ENCODE results near the gene CTDSPL.

The CTDSPL gene

GRCh38 chr3:37920156-37920699 lies 58.5 kb downstream of the CTDSPL start:
- no peak for DNase-seq

- no peak for DNase-seq
Observed at GRCh38 chr3:37921025-37921424, 59.3 kb downstream of the CTDSPL start.

GRCh38 chr3:37922721-37923568 lies 61.3 kb downstream of the CTDSPL start:
- no peak for DNase-seq

GRCh38 chr3:37923569-37924040 lies 61.9 kb downstream of the CTDSPL start:
- DNase-seq = no peak

- DNase-seq = no peak
Observed at GRCh38 chr3:37924453-37924852, 62.8 kb downstream of the CTDSPL start.

- DNase-seq = no peak
Observed at GRCh38 chr3:37925157-37925556, 63.5 kb downstream of the CTDSPL start.

- DNase-seq = no peak
Observed at GRCh38 chr3:37926611-37927010, 64.9 kb downstream of the CTDSPL start.

GRCh38 chr3:37930495-37930894 lies 68.8 kb downstream of the CTDSPL start:
- DNase-seq = no peak

- DNase-seq = no peak
Observed at GRCh38 chr3:37932505-37932904, 70.8 kb downstream of the CTDSPL start.

GRCh38 chr3:37934631-37935289 lies 73.1 kb downstream of the CTDSPL start:
- DNase-seq = no peak

- DNase-seq = no peak
Observed at GRCh38 chr3:37935290-37935668, 73.6 kb downstream of the CTDSPL start.

GRCh38 chr3:37935756-37936666 lies 74.3 kb downstream of the CTDSPL start:
- no peak for DNase-seq

- no peak for DNase-seq
Observed at GRCh38 chr3:37937156-37937555, 75.5 kb downstream of the CTDSPL start.

GRCh38 chr3:37938011-37938410 lies 76.3 kb downstream of the CTDSPL start:
- DNase-seq = no peak

- DNase-seq = no peak
Observed at GRCh38 chr3:37940242-37940908, 78.7 kb downstream of the CTDSPL start.

GRCh38 chr3:37941608-37942508 lies 80.2 kb downstream of the CTDSPL start:
- no peak for DNase-seq

GRCh38 chr3:37942646-37943045 lies 81.0 kb downstream of the CTDSPL start:
- no peak for DNase-seq

- no peak for DNase-seq
Observed at GRCh38 chr3:37943126-37943525, 81.4 kb downstream of the CTDSPL start.

- no peak for DNase-seq
Observed at GRCh38 chr3:37943631-37944314, 82.1 kb downstream of the CTDSPL start.

GRCh38 chr3:37944391-37944842 lies 82.7 kb downstream of the CTDSPL start:
- DNase-seq = no peak

Measured in activated CD8-positive, alpha-beta memory T cell treated with anti-CD3 and anti-CD28 coated beads for 24 hours (primary cell).